Left lobe of liver (tissue), 2 donors: Measurements from ENCODE around the gene TCFL5. TPM values are rescaled to one million over a fixed set of nuclear protein-coding genes. Genes with fewer than 3 reads are reported as not detected.
"Not testable (repeated sequence)": the region's sequence is repeated elsewhere in the genome, so short reads cannot be mapped to it uniquely, and the experiment has no call there.

ENCODE experiments used
- ATAC-seq: fragments of 200-7000 bp; cut with Tn5 transposase; one replicate; pipeline ENCODE4 v1.9.1; 2020; ENCODE audit warnings: mild to moderate bottlenecking, moderate library complexity
- DNase-seq: peaks from one replicate; pipeline ENCODE4 v3.0.0-alpha.2; 2020; ENCODE audit warnings: low spot score
- total RNA-seq: library from RNA; stranded (reverse); gene quantifications from one replicate; pipeline ENCODE4 v1.2.1, GENCODE V29; 2021
- donor health status: DM: no; HTN: no; CAD: no; lungs with moderate emphysema.
- donor health status: DM: no; HTN: yes; CAD: no.

TCFL5 gene
- total RNA-seq, 1 donor from 2014 or later = 6.2 TPM

DNA sequence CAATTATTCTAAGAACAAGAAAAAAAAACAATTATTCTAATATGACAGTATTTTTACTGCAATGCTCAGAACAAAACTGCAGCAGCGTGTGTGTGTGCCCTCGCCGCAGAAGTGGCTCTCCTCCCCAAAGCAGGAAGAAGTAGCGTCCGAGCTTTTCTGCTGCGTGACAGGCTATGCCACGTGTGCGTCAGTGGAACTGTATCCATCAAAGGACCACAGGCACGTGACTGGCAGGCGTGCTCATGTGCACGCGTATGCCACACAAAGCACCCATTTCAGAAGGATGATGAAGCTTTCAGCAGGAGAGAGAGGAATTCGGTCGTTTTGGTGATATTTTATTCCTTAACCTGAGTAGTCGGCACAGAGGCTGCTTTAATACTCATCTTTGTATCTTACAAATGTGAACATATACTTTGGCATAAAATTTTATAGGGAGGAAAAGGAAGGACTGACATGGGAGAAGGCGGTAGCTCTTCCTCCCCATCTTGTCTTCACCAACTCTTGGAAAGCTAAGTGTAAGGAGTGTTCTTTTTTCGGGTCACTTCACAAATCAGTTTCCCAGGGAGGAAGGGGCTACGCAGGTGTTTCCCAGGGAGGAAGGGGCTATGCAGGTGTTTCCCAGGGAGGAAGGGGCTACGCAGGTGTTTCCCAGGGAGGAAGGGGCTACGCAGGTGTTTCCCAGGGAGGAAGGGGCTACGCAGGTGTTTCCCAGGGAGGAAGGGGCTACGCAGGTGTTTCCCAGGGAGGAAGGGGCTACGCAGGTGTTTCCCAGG, 3.4 kb downstream of the TCFL5 start:
- no peak for DNase-seq
- no peak for ATAC-seq

DNA sequence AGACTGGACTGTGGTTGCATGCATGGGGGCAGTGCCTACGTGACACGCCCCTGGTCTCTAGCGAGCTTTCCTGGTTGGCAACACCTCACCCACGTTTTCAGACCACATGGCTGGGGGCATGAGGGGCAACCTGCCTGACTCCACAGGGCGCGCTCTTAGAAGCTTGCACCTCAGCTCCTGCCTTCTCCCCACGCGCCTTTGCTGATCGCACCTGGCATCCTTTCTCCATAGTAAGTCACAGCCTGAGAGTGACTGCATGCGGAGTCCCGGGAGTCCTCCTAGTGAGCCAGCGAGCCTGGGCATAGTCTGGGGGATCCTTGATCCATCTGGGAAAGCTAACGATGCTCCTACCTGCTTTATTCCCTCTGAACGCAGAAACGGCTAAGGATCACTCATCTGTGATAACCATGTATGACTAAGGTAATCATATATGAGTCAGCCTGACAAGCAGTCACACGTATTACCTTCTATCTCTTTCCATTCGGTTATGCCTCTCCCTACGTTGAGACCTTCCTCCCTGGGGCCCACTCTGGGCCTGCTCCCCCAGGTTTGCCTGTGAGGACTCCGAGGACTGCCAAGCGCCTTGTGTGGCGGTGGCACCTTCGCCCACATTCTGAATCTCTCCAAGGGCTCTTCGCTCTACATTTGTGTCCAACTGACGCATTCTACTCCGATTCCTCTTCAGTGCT, 4.5 kb downstream of the TCFL5 start:
- ATAC-seq = no peak
- DNase-seq = no peak

DNA sequence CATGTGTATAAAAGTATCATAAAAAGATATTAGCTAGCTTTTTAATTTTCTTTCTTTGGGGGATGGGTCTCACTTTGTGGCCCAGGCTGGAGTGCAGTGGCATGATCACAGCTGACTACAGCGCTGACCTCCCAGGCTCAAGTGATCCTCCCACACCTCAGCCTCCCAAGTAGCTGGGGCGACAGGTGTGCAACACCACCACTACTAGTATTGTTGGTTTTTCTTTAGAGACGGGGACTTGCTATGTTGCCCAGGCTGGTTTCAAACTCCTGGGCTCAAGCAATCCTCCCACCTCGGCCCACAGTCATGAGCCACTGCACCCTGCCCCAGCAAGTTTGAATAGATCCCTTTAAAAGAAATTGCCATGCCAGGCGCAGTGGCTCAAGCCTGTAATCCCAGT, 6.5 kb downstream of the TCFL5 start:
- no peak for DNase-seq
- ATAC-seq = no peak

DNA sequence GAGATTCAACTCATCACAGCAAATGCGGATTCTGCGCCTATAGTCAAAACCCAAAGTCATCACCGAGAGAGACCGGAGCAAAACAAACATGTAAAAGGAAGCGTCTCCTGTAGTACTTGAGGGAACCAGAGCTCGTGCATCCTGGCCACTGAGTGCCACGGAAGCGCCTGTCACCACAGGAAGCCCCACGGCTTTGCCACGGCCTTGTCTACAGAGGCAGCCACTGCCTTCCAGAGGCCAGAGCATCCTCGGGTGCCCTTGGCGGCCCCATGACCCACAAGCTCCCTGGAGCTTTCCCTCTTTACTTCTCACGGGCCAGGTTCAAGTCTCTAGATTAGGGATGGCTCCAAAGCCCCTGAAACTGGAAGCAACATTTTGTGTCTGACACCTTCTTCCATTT, 7.5 kb downstream of the TCFL5 start:
- ATAC-seq = no peak
- DNase-seq = no peak

DNA sequence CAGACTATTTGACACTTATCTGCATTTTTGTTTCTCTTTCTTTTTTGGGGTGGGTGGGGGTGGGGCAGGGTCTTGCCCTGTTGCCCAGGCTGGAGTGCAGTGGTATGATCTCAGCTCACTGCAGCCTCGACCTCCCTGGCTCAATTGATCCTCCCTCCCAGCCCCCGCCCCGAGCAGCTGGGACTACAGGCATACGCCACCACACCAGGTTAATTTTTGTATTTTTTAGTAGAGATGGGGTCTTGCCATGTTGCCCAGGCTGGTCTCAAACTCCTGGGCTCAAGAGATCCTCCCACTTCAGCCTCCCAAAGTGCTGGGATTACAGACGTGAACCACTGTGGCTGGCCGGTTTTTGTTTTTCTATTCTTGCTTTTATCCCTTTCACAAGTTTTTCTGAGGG, 8.3 kb downstream of the TCFL5 start:
- DNase-seq, ATAC-seq: not testable (repeated sequence)

DNA sequence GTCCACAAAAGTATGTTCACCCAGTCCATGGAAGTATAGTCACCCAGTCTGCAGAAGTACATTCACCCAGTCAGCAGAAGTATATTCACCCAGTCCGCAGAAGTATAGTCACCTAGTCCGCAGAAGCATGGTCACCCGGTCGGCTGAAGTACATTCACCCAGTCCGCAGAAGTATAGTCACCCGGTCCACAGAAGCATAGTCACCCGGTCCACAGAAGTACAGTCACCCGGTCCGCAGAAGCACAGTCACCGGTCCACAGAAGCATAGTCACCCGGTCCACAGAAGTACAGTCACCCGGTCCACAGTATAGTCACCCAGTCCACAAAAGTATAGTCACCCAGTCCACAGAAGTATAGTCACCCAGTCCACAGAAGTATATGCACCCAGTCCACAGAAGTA, 8.8 kb downstream of the TCFL5 start:
- no peak for ATAC-seq
- no peak for DNase-seq

DNA sequence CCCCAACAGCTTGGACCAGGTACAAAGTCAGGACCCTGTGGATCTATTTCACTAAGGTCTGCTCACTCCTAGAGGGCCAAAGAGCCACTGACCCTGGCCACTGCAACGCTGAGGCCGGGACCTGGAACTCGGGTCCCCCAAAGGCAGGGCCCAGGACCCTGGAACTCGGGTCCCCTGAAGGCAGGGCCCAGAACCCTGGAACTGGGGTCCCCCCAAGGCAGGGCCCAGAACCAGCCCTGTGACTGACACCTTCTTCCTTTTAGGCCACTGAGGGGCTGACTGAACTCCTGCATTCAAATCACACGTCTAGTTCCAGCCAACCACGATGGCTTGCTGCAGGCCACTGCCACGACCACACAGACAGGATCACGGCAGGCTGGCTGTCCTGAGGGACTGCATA, 9.4 kb downstream of the TCFL5 start:
- ATAC-seq = no peak
- no peak for DNase-seq

DNA sequence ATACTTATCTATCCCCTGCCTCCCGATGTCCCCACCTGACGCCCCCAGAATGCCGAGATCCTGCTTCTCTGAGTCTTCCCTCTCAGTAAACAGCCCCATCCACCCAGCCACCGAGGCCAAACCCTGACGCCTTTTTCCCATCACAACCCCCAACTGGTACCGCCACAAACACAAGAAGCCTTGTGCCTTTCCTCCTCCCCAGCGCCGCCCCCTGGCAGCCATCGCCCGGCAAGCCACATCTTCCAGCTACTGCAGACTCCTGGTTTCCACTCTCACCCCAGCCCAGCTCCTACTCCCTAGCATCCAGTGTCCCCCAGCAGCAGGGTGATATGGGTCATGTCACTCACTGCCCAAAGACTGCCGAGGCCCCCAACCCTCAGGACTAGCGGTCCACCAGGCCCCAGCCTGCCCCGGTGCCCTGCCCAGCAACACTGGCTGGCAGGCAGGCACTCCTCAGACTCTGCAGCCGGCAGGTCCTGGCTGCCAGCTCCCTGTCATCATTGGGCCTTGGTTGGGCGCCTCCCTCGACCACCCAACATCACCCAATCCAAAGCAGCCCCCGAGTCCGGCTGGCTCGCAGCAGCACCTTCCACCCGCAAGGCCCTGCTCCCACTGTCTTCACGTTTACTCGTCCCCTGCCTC, 11.2 kb downstream of the TCFL5 start:
- no peak for DNase-seq
- ATAC-seq = no peak

DNA sequence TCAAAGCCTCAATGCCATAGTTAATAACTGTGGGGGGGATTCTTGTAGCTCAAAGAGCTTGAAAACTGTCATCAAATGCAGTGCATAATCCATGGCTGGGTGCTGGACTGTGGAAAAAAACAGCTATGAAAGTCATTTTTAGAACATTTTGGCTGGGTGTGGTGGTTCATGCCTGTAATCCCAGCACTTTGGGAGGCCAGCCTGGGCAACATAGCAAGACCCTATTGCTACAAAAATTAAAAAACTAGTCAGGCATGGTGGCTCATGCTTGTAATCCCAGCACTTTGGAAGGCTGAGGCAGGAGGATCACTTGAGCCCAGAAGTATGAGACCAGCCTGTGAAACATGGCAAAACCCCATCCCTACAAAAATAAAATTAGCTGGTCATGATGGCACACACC, 12.2 kb downstream of the TCFL5 start:
- no peak for ATAC-seq
- DNase-seq = no peak

DNA sequence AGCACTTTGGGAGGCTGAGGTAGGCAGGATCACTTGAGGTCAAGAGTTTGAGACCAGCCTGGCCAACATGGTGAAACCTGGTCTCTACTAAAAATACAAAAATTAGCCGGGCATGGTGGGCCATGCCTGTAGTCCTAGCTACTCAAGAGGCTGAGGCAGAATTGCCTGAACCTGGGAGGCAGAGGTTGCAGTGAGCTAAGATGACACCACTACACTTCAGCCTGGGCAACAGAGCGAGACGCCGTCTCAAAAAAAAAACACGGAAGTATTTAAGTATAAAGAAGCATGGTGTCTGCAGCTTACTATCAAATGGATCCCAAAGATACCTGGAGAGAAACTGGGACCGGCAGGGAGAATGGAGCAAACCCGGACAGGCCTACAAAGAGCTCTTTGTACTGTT, 12.7 kb downstream of the TCFL5 start:
- DNase-seq, ATAC-seq: not testable (repeated sequence)

DNA sequence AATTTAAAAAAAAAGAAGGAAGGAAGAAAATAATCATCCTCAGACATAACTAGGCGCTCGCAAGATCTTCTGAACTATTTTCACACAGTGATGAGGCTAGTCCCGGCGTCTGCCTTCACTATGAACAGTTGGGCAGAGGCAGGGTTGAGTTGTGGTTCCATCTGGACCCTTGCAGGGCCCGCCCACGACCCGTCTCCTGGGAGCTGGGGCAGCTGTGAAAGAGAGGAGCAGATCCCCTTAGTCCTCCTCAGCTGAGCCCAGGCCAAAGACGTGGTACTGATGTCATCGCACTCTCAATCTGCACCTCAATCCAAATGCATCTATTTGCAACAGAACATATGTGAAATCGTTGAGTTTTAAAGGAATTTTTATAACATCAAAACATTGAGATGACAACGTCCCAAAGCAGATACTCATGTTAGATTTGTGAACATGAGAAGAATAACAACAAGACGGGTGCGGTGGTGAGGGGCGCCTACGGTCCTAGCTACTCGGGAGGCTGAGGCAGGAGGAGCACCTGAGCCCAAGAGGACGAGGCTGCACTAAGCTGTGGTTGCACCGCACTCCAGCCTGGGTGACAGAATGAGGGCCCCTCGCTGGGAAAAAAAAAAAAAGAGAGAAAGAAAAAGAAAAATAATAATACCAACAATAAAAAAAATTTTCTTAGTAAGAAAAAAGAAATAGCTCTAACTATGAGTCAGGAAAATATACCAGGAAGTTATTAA, 15.3 kb downstream of the TCFL5 start:
- ATAC-seq = no peak
- DNase-seq = no peak

DNA sequence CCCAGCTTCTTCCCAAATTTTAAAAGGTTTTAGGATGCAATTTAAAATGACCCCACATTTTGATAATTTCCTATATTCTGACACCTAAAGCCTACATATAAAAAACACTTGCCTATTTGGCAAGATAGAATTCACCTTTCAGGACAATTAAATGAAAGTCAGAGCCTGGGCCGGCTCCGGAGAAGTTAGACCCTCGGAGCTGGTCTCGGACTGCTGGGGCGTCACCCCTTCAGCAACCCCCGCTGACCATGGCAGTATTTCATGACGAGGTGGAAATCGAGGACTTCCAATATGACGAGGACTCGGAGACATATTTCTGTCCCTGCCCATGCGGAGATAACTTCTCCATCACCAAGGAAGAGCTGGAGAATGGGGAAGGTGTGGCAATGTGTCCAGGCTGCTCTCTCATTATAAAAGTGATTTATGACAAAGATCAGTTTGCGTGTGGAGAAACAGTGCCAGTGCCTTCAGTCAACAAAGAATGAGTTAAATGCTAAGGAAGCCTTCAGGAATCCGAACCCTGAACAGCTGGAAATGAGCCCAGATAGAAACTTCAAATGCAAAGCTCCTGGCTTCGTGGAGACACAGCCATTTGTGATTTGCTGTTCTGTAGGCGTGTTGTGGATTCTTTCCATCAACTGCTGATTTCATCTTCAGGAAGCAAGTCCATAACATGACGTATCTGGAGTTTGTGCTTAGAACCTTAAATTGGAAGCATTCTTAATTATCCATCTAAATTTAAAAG, 16.0 kb downstream of the TCFL5 start:
- no peak for DNase-seq
- ATAC-seq = no peak

DNA sequence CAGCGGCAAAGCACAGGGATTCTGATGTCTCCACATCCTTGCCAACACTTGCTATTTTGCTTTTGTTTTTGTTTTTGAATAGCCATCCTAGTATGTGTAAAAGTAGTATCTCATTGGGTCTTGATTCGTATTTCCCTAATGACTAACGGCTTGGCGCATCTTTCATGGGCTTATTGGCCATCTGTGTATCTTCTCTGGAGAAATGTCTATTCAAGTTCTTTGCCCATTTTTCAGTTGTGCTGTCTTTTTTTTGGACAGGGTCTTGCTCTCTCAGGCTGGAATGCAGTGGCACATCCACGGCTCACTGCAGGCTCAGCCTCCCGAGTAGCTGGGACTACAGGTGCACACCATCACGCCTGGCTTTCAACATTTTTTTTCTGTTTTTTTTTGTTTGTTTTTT, 17.4 kb downstream of the TCFL5 start:
- no peak for ATAC-seq
- DNase-seq = no peak

DNA sequence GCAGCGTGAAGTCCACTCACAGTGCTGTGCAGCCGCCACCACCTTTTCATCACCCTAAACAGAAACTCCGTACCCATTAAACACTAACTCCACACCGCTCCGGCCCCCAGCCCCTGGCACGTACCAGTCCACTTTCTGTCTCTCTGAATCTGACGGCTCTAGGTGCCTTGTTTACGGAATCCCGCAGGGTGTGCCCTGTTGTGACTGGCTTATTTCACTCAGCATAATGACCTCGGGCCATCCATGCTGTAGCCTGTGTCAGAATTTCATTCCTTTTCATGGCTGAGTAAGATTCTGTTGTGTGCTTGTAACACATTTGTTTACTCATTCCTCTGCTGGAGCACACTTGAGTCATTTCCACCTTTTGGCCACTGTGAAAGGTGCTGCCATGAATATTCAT, 18.0 kb downstream of the TCFL5 start:
- ATAC-seq = no peak
- no peak for DNase-seq

DNA sequence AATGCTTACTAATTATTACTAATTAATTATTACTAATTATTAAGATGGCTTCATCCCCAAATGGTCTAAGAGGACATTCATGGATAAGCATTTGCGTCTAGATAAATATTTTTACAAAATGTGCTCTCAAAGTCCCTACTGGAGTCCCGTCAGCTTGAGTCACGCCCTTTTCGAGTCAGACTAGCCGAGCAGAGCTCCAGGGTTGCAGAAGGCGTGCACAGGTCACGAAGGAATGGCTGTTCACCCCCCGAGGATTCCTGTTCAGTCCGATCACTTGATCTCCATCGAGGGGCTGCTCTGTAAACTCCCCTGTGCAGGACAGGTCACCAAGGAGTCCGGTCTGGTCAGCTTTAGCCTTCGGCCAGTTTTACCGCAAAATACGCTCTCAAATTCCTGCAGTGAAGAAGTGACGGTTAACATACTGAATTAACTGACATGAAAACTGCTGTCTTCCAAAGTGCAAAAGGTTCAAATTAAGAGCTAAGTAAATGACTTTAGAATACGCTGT, 19.9 kb downstream of the TCFL5 start:
- ATAC-seq = no peak
- no peak for DNase-seq

DNA sequence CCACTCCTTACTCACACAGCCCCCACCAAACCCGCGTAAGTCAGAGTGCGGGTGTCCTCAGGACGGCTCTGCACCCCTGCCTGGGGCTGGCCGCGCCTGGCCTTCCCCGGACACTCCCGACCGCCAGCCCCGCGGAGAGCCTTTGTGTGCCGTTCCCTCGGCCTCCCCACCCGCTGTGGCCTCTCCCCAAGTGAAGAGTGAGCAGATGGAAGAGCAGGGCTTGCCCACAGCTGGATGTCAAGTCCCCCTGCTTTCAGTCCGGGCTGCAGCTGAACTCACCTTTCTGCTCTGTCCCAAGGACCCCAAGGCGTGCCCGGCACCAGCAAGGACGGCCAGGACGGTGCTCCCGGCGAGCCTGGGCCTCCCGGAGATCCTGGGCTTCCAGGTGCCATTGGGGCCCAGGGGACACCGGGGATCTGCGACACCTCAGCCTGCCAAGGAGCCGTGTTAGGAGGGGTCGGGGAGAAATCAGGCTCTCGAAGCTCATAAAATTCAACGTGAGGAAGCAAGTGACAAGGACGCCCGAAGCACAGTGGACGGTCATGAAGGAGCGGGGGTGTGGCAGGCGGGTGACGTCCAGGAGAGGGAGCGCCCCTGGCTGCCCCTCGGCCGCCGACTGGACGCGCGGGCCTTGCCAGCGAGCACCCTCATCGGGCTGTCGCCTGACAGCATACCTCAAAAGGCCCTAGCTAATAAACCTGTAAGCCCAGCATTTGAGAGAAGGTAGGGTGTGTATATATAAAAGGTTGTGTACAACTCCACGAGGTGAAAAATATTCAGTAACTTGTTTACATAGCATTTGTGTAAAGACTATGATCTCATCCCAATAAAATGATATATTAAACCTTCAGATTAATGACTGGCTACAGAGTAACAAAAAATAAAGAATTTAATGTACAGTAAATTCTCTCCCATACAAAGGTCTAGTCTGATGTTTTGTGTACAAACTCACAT, 21.1 kb downstream of the TCFL5 start:
- ATAC-seq = no peak
- DNase-seq = no peak

DNA sequence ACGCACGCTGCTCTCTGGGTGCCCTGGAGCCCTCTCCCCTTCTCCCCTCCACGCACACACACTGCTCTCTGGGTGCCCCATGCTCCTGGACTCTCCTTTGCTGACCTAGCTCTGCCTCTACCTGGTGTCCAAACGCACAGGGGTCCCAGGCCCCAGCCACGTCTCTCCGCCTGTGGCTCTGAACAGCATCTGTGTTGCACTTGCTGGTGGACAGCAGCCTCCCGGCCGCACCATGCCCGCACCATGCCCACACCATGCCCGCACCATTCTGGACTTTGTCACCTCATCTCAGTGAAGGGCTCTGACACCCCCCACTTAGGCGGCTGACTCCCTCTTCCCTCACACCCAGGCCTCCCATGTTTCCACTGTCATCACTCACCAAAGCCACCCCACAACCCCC, 21.8 kb downstream of the TCFL5 start:
- no peak for ATAC-seq
- no peak for DNase-seq

DNA sequence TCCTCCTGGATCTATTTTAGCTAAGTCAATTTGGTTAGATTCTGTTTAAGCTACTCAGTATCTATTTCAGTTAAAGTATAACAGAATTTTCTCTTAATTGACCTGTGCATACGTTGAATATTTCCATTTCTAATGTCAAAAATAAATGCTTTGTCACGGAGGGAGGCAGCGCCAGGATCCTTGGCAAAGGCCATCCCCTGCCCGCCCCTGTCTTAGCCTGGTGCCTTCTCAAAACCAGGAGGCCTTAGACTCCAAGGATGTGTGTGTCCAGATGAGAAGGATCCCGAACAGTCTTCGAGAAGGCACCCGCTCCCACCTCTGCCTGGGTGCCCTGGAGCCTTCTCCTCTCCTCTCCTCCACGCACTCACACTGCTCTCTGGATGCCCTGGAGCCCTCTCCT, 22.4 kb downstream of the TCFL5 start:
- no peak for DNase-seq

DNA sequence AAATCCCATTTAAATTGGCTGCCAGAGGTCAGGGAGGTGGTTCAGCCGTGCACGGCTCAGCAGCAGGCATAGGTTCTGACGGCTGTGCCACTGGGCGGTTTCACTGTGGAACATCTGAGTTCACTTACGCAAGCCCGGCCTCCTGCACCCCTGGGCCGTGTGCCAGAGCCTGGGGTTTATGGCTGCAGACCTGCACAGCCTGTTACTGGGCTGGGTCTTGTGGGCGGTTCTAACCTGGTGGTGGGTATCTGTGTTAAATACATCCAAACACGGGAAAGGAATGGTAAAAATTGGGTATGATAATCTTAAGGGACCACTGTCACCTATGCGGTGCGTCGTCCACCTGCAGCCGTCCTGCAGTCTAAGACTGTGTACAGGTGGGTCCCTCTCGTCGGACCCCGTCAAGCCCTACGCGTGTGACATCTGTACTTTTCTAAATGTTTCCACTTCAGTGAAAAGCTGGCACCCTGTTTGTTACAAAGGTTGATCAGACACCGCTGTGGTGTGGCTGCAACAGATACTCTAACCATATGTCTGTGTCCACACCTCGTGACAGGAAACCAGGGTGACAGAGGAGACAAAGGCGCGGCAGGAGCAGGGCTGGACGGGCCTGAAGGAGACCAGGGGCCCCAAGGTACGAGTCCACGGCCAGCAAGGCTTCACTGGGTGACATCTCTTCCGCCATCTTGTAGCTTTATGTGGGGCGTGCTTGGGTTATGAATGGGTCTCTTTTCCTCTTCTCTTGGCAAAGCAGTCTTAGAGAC, 23.3 kb downstream of the TCFL5 start:
- ATAC-seq = peak; percentile 82

More for the DNA sequence above, 22.4 kb downstream of the TCFL5 start:
- ATAC-seq = no peak

More for the DNA sequence above, 23.3 kb downstream of the TCFL5 start:
- peak; percentile 96 for DNase-seq
